Mesendoderm (in vitro differentiated cells): ENCODE data around the gene DNAL4.

Source experiments
- DNase-seq: peaks from one replicate; pipeline ENCODE4 v3.0.0; 2013
- H2AK5ac ChIP-seq: 2 replicates; pipeline ENCODE4 v1.6.1; 2013; ENCODE audit warnings: low read length, inconsistent platforms
- H2BK120ac ChIP-seq: 2 replicates; pipeline ENCODE4 v1.6.1; 2013; ENCODE audit warnings: low read depth, mild to moderate bottlenecking, low read length, moderate library complexity, mixed read lengths
- H2BK15ac ChIP-seq: replicated peaks from 2 replicates; pipeline ENCODE4 v1.6.1; 2013; ENCODE audit warnings: low read depth, mild to moderate bottlenecking, moderate library complexity
- H2BK5ac ChIP-seq: 2 replicates; pipeline ENCODE4 v1.6.1; 2013; ENCODE audit warnings: low read length, inconsistent platforms
- H3K18ac ChIP-seq: 2 replicates; pipeline ENCODE4 v1.6.1; 2013; ENCODE audit warnings: mild to moderate bottlenecking, low read length, mixed read lengths
- H3K23ac ChIP-seq: one replicate; pipeline ENCODE4 v1.6.1; 2013; ENCODE audit warnings: low read length
- H3K27ac ChIP-seq: 2 replicates; pipeline ENCODE4 v1.5.1; 2013; ENCODE audit warnings: low read depth, mild to moderate bottlenecking, inconsistent platforms, low read length, moderate library complexity
- H3K27me3 ChIP-seq: 2 replicates; pipeline ENCODE4 v1.6.1; 2013; ENCODE audit warnings: low read length, control low read depth, mild to moderate bottlenecking, inconsistent platforms; ENCODE audit not compliant: insufficient read depth, poor library complexity
- H3K36me3 ChIP-seq: 2 replicates; pipeline ENCODE4 v1.6.1; 2013; ENCODE audit warnings: low read length, inconsistent platforms; ENCODE audit not compliant: control insufficient read depth, insufficient read depth
- H3K4ac ChIP-seq: one replicate; pipeline ENCODE4 v1.6.1; 2013; ENCODE audit warnings: low read depth, mild to moderate bottlenecking, low read length, moderate library complexity
- H3K4me1 ChIP-seq: 2 replicates; pipeline ENCODE4 v1.6.1; 2013; ENCODE audit warnings: low read depth, low read length, inconsistent platforms; ENCODE audit not compliant: control insufficient read depth
- H3K4me2 ChIP-seq: 2 replicates; pipeline ENCODE4 v1.6.1; 2013; ENCODE audit warnings: low read length
- H3K4me3 ChIP-seq: 2 replicates; pipeline ENCODE4 v1.5.1; 2013; ENCODE audit warnings: mild to moderate bottlenecking, low read length
- H3K56ac ChIP-seq: one replicate; pipeline ENCODE4 v1.6.1; 2013; ENCODE audit warnings: low read length
- H3K79me1 ChIP-seq: 2 replicates; pipeline ENCODE4 v1.6.1; 2013; ENCODE audit warnings: low read length, inconsistent platforms
- H3K79me2 ChIP-seq: 2 replicates; pipeline ENCODE4 v1.6.1; 2013; ENCODE audit warnings: mild to moderate bottlenecking, low read length; ENCODE audit not compliant: control insufficient read depth, insufficient read depth
- H3K9ac ChIP-seq: 2 replicates; pipeline ENCODE4 v1.6.1; 2013; ENCODE audit warnings: low read length, inconsistent platforms
- H4K5ac ChIP-seq: one replicate; pipeline ENCODE4 v1.6.1; 2013; ENCODE audit warnings: low read length
- H4K8ac ChIP-seq: one replicate; pipeline ENCODE4 v1.6.1; 2013; ENCODE audit warnings: low read depth, mild to moderate bottlenecking, control low read depth, low read length, moderate library complexity
- WGBS: extraction: QIAGEN DNeasy Blood & Tissue Kit; methylation state at CpG from one replicate; pipeline ENCODE4 v1.1.7; 2013; ENCODE audit warnings: low lambda C conversion rate, missing lambda C conversion rate; ENCODE audit not compliant: insufficient coverage; ENCODE audit errors: extremely low coverage; 5-methylcytosine and 5-hydroxymethylcytosine counted together

Gene DNAL4

DNA sequence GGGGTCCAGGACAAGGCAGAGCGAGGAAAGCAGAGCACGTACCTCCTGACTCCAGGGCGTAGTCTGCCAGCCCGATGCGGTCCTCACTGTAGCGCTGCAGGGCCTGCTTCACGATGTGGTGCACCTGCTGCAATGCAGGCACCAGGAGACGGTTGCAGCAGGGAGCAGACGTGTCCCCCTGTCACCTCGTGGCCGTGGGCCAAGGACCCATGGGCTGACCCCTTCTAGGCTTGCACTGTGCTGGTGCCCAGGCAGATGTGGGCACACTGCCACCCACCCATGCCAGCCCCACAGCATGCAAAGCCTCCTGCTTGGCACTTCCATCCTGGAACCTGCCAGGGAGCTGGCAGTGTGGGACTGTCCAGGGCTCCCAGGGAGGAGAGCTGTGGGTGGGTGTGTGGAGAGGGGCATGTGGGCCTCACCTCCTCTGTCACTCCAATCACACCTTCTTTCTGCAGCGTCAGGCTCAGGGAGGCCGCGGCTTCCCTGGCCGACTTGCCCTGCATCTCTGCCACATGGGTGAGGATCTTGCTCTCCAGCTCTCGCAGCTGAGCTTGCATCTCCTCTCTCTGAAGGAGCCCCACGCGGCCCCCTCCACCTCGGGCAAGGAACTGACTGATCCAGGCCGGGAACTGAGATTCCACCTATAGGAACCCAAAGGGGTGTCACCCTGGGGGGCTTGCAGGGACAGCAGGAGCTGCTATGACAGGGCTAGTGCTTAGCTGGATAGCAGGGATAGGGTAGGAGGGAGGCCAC is 54.5 kb downstream of the DNAL4 start:
- Histone ChIP-seq H4K5ac (no peak overlapping the region), H3K56ac (no peak overlapping the region), H3K9ac (no peak overlapping the region), H2AK5ac (no peak overlapping the region), H3K79me2 (no peaks in the 10 kb centered on the region), H3K36me3 (peaks cover 14% of the 10 kb centered on the region), H2BK5ac (no peak overlapping the region), H3K27me3 (no peaks in the 10 kb centered on the region), H3K23ac (no peak overlapping the region), H2BK120ac (no peak overlapping the region), H3K4me1 (no peaks in the 10 kb centered on the region), H3K79me1 (no peaks in the 10 kb centered on the region), H3K4me2 (no peak overlapping the region), H2BK15ac (no peak overlapping the region), H3K4ac (no peak overlapping the region), H4K8ac (no peak overlapping the region), H3K27ac (no peak overlapping the region), H3K18ac (no peak overlapping the region), H3K4me3 (no peak overlapping the region)
- WGBS: no CpG with 5 or more reads among the region's 20 CpGs
- DNase-seq: no peak

DNA sequence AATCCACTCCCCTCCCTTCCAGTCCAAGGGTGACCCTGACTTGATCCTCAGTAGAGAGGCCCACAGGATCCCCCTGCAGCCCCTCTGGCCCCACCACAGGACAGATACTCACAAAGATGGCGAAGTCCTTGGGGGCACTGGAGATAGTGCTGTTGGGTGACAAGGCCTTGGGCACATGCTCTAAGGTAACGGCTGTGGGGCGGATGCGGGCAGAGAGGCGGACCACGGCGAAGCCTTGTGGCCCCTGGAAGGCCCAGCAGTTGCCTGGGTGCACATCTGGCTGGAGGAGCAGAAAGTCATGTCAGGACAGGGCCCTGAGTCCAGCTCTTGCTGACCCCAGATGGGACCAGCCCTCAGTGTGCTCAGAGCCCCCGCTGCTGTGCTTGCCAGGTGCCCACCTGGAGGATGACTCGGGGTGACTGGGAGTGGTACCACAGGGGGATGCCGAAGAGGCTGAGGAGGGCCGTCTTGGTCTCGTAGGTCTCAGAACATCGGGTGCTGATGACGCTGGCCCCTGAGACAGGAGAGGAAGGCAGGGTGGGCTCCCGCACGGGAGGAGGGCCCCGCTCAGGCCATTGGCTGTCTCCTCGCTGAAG is 55.4 kb downstream of the DNAL4 start:
- H3K4me1 ChIP-seq: no peaks in the 10 kb centered on the region
- no CpG with 5 or more reads among the region's 18 CpGs for WGBS
- H3K23ac ChIP-seq: no peak overlapping the region
- H3K56ac ChIP-seq: no peak overlapping the region
- peaks cover 14% of the 10 kb centered on the region for H3K36me3 ChIP-seq
- H3K27me3 ChIP-seq: no peaks in the 10 kb centered on the region
- H3K4ac ChIP-seq: no peak overlapping the region
- no peak overlapping the region for H2BK15ac ChIP-seq
- H3K27ac ChIP-seq: no peak overlapping the region
- H3K4me2 ChIP-seq: no peak overlapping the region
- H4K5ac ChIP-seq: no peak overlapping the region
- no peak for DNase-seq
- no peak overlapping the region for H2BK120ac ChIP-seq
- no peaks in the 10 kb centered on the region for H3K79me2 ChIP-seq
- H3K4me3 ChIP-seq: no peak overlapping the region
- H4K8ac ChIP-seq: no peak overlapping the region
- H3K79me1 ChIP-seq: no peaks in the 10 kb centered on the region
- no peak overlapping the region for H3K18ac ChIP-seq
- no peak overlapping the region for H3K9ac ChIP-seq
- H2AK5ac ChIP-seq: no peak overlapping the region
- no peak overlapping the region for H2BK5ac ChIP-seq

DNA sequence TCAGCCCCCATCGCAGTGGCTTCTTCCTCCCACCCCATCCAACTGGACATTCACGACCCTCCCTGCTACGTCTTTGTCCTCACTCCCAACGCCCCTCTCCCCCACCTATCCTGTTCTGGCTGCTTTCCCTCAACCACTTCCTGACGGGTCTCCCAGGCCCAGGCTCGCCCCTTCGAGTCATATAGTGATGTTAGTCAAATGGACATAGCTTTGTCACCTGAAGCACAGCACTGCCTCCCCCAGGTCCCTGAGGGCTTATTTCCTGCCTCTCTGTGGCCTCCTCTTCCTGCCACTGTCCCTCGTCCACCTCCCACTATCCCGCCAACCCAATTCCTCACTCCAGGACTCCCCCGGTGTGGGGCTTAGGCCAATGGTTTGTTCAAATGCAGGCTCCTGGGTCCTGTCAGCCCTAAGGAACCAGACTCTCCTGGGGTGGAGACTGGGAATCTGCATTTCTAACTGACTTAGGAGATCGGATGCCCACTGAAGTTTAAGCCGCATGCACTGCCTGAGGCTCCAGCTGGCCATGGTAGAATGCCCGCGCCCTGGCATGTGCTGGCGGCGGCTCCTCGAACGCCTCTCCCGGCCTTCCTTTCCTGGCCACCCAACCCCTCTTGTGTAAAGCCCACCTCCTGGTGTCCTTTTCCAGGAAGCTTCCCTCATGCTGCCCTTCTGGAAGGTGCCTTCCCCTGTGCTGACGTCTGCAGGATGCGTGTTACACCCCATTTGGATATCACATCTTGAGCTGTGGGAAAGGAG is 56.5 kb downstream of the DNAL4 start:
- no peak overlapping the region for H2AK5ac ChIP-seq
- no peak overlapping the region for H3K4ac ChIP-seq
- H3K9ac ChIP-seq: no peak overlapping the region
- no peak overlapping the region for H3K23ac ChIP-seq
- H2BK120ac ChIP-seq: no peak overlapping the region
- H2BK5ac ChIP-seq: no peak overlapping the region
- H3K4me3 ChIP-seq: no peak overlapping the region
- no peak overlapping the region for H2BK15ac ChIP-seq
- no peak overlapping the region for H3K27ac ChIP-seq
- no peaks in the 10 kb centered on the region for H3K27me3 ChIP-seq
- no CpG with 5 or more reads among the region's 21 CpGs for WGBS
- no peaks in the 10 kb centered on the region for H3K79me2 ChIP-seq
- no peaks in the 10 kb centered on the region for H3K79me1 ChIP-seq
- DNase-seq: no peak
- H4K5ac ChIP-seq: no peak overlapping the region
- no peaks in the 10 kb centered on the region for H3K4me1 ChIP-seq
- no peak overlapping the region for H3K18ac ChIP-seq
- H3K56ac ChIP-seq: no peak overlapping the region
- H3K36me3 ChIP-seq: peaks cover 14% of the 10 kb centered on the region
- H4K8ac ChIP-seq: no peak overlapping the region
- no peak overlapping the region for H3K4me2 ChIP-seq

DNA sequence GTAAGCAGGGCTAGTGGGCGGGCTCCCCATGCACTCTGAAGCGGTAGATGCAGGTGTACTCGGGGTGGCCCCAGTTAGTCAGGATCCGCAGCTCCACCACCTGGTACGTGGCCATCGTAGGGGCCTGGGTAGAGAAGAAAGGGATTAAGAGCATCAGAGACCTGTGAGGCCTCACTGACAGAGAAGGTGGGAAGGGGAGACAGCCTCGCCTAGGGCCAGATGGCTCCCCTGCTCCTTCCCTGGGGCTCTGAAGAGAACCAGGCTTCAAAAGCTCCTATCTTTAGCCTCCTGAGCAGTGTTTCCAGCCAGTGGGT is 57.7 kb downstream of the DNAL4 start:
- peaks cover 16% of the 10 kb centered on the region for H3K36me3 ChIP-seq
- WGBS: no CpG with 5 or more reads among the region's 7 CpGs
- no peak overlapping the region for H3K23ac ChIP-seq
- H4K8ac ChIP-seq: no peak overlapping the region
- H3K79me2 ChIP-seq: no peaks in the 10 kb centered on the region
- H3K27me3 ChIP-seq: no peaks in the 10 kb centered on the region
- H2BK15ac ChIP-seq: no peak overlapping the region
- H4K5ac ChIP-seq: no peak overlapping the region
- no peak overlapping the region for H3K4me2 ChIP-seq
- no peak overlapping the region for H3K4me3 ChIP-seq
- H3K9ac ChIP-seq: no peak overlapping the region
- no peak for DNase-seq
- no peak overlapping the region for H2BK120ac ChIP-seq
- no peaks in the 10 kb centered on the region for H3K4me1 ChIP-seq
- H3K18ac ChIP-seq: no peak overlapping the region
- H2BK5ac ChIP-seq: no peak overlapping the region
- no peak overlapping the region for H2AK5ac ChIP-seq
- no peak overlapping the region for H3K56ac ChIP-seq
- H3K27ac ChIP-seq: no peak overlapping the region
- no peak overlapping the region for H3K4ac ChIP-seq
- H3K79me1 ChIP-seq: no peaks in the 10 kb centered on the region

DNA sequence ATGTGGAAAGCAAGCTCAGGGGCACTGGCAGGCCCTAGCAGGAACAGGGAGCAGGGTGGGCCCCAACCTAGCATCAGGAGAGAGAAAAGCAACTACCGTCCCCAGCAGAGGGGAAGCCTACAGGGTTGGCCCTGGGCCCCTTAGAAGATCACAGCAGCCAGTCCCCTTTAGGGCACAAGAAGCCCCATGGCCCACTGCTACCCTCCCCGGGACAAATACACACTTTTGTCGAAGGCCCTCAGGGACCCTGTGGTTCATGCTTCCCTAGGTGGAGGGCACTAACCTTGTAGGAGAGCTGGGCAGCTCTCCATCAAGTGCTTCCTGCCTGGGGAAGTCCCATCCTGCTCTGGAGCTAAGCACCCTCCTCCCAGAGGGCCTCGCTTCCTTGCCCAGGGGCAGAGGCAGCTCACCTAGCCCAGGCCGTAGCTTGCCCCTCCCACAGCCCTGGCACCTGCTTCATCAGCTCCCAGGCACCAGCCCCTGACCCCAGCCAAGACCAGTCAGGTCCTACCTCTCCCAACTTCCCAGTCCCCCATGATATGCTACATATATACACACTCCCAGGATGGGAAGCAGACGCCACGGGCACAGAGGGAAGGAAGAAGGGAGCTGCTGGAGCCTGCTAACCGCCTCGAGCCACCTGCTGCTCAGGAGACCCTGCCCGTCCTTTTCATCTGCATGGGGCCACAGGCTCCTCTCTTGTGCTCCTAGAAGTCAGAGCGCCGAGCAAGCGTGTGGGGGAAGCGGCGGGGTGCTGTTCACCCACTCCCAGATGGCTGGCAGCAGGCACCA is 58.3 kb downstream of the DNAL4 start:
- no peak overlapping the region for H3K4me2 ChIP-seq
- H3K18ac ChIP-seq: no peak overlapping the region
- H3K36me3 ChIP-seq: peaks cover 16% of the 10 kb centered on the region

More for the DNA sequence above, 58.3 kb downstream of the DNAL4 start:
- DNase-seq: no peak
- H2BK15ac ChIP-seq: no peak overlapping the region
- no peak overlapping the region for H4K8ac ChIP-seq
- no peak overlapping the region for H2AK5ac ChIP-seq
- H3K79me2 ChIP-seq: no peaks in the 10 kb centered on the region
- no peak overlapping the region for H2BK5ac ChIP-seq
- no peaks in the 10 kb centered on the region for H3K79me1 ChIP-seq
- H3K4me3 ChIP-seq: no peak overlapping the region
- H3K56ac ChIP-seq: no peak overlapping the region
- no peak overlapping the region for H4K5ac ChIP-seq
- H3K27me3 ChIP-seq: no peaks in the 10 kb centered on the region
- H2BK120ac ChIP-seq: no peak overlapping the region
- no peak overlapping the region for H3K4ac ChIP-seq
- no peak overlapping the region for H3K9ac ChIP-seq
- no peak overlapping the region for H3K23ac ChIP-seq
- no peak overlapping the region for H3K27ac ChIP-seq
- no peaks in the 10 kb centered on the region for H3K4me1 ChIP-seq
- no CpG with 5 or more reads among the region's 15 CpGs for WGBS
